ENCODE measurements around the gene RAD51B. TPM values are rescaled to one million over a fixed set of nuclear protein-coding genes. Genes with fewer than 3 reads are reported as not detected.

The RAD51B gene
- polyA plus RNA-seq, 4 donors: 10.6 to 13.2 (median 11.3) TPM

- DNase-seq (ENCODE audit: low read depth in 4 of 4, low spot score in 2 of 4): no peak
Observed at GRCh38 chr14:68673464-68673863, 853.9 kb downstream of the RAD51B start.

- DNase-seq (ENCODE audit: low read depth in 4 of 4, low spot score in 2 of 4): no peak
Observed at GRCh38 chr14:68674538-68675232, 855.1 kb downstream of the RAD51B start.

- no peak for DNase-seq (ENCODE audit: low read depth in 4 of 4, low spot score in 2 of 4)
Observed at GRCh38 chr14:68675233-68675577, 855.6 kb downstream of the RAD51B start.

GRCh38 chr14:68676511-68676943, 856.9 kb downstream of the RAD51B start:
- no peak for DNase-seq (ENCODE audit: low read depth in 4 of 4, low spot score in 2 of 4)

- DNase-seq (ENCODE audit: low read depth in 4 of 4, low spot score in 2 of 4): no peak
Observed at GRCh38 chr14:68677476-68677875, 857.9 kb downstream of the RAD51B start.

GRCh38 chr14:68677901-68678300, 858.3 kb downstream of the RAD51B start:
- DNase-seq (ENCODE audit: low read depth in 4 of 4, low spot score in 2 of 4): no peak

- DNase-seq (ENCODE audit: low read depth in 4 of 4, low spot score in 2 of 4): no peak
Observed at GRCh38 chr14:68678471-68678870, 858.9 kb downstream of the RAD51B start.

GRCh38 chr14:68679301-68679700, 859.7 kb downstream of the RAD51B start:
- DNase-seq (ENCODE audit: low read depth in 4 of 4, low spot score in 2 of 4): no peak

GRCh38 chr14:68679746-68680467, 860.3 kb downstream of the RAD51B start:
- DNase-seq (ENCODE audit: low read depth in 4 of 4, low spot score in 2 of 4): no peak

GRCh38 chr14:68680541-68681051, 861.0 kb downstream of the RAD51B start:
- DNase-seq (ENCODE audit: low read depth in 4 of 4, low spot score in 2 of 4): no peak

GRCh38 chr14:68681256-68682011, 861.9 kb downstream of the RAD51B start:
- DNase-seq (ENCODE audit: low read depth in 4 of 4, low spot score in 2 of 4): no peak

- DNase-seq (ENCODE audit: low read depth in 4 of 4, low spot score in 2 of 4): no peak
Observed at GRCh38 chr14:68682166-68683103, 862.9 kb downstream of the RAD51B start.

- DNase-seq (ENCODE audit: low read depth in 4 of 4, low spot score in 2 of 4): no peak
Observed at GRCh38 chr14:68683326-68683725, 863.7 kb downstream of the RAD51B start.

GRCh38 chr14:68684466-68685418, 865.2 kb downstream of the RAD51B start:
- DNase-seq (ENCODE audit: low read depth in 4 of 4, low spot score in 2 of 4): no peak

GRCh38 chr14:68685419-68686204, 866.0 kb downstream of the RAD51B start:
- no peak for DNase-seq (ENCODE audit: low read depth in 4 of 4, low spot score in 2 of 4)

- DNase-seq (ENCODE audit: low read depth in 4 of 4, low spot score in 2 of 4): no peak
Observed at GRCh38 chr14:68686205-68686465, 866.6 kb downstream of the RAD51B start.

GRCh38 chr14:68686724-68687123, 867.1 kb downstream of the RAD51B start:
- DNase-seq (ENCODE audit: low read depth in 4 of 4, low spot score in 2 of 4): no peak

GRCh38 chr14:68687746-68688145, 868.2 kb downstream of the RAD51B start:
- DNase-seq (ENCODE audit: low read depth in 4 of 4, low spot score in 2 of 4): no peak
